AG09319 (cell line): ENCODE results near the gene TAF12.

Experiments
- DNase-seq: peaks from one replicate; pipeline ENCODE4 v3.0.0-alpha.2; 2010; ENCODE audit warnings: low read depth; ENCODE audit errors: extremely low read depth
- TF ChIP-seq, protein P1 (sequence below): IDR thresholded peaks from 2 replicates; pipeline ENCODE4 v1.5.1; 2011; ENCODE audit warnings: low read depth, mild to moderate bottlenecking, inconsistent platforms, low read length, moderate library complexity

The TAF12 gene

GRCh38 chr1:28632560-28632959, 10.3 kb downstream of the TAF12 start:
- DNase-seq: no peak
- TF ChIP-seq, protein P1, sequence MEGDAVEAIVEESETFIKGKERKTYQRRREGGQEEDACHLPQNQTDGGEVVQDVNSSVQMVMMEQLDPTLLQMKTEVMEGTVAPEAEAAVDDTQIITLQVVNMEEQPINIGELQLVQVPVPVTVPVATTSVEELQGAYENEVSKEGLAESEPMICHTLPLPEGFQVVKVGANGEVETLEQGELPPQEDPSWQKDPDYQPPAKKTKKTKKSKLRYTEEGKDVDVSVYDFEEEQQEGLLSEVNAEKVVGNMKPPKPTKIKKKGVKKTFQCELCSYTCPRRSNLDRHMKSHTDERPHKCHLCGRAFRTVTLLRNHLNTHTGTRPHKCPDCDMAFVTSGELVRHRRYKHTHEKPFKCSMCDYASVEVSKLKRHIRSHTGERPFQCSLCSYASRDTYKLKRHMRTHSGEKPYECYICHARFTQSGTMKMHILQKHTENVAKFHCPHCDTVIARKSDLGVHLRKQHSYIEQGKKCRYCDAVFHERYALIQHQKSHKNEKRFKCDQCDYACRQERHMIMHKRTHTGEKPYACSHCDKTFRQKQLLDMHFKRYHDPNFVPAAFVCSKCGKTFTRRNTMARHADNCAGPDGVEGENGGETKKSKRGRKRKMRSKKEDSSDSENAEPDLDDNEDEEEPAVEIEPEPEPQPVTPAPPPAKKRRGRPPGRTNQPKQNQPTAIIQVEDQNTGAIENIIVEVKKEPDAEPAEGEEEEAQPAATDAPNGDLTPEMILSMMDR: no peak

- no peak for DNase-seq
- TF ChIP-seq, protein P1: no peak
Observed at GRCh38 chr1:28631713-28632112, 11.2 kb downstream of the TAF12 start.

DNA sequence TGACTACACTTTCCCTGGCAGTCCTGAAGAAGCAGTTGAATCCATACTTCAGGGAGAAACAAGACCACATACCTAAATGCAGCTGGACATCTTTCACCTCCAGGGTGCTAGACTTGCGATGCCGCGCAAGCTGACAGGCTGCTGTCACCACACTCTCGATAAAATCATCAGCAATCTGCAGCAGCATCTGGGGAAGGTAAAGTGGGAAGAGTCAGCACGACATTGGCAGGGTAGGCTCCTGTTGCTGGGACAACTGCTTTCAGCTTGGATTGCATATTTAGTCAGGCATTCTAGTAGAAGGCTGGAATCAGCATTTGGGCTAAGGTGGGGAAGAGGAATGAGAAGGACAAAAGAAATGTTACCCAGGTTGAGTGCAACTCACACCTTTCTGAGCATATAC, 29.7 kb downstream of the TAF12 start:
- DNase-seq: no peak
- TF ChIP-seq, protein P1: no peak

- TF ChIP-seq, protein P1: no peak
- DNase-seq: no peak
Observed at GRCh38 chr1:28606771-28607170, 36.1 kb downstream of the TAF12 start.

- TF ChIP-seq, protein P1: no peak
- DNase-seq: no peak
Observed at GRCh38 chr1:28604962-28605361, 37.9 kb downstream of the TAF12 start.

DNA sequence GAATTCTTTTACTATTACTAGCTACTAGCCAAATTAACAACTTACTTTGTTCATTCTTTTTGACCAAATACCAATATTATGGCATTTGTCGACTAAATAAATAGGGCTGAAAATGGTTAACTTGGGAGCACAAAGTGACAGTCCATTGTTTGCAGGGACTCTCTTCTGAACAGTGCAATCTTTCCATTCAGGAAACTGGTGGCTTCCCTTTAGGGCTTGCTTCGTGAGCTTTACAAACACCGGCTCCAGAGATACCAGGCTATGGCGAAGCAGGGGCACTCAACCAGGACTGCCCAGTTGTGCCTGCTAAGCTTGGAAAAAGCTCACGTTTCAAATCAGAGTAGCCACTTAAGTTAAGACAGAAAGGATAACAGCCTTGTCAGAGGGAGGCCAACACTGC, 38.5 kb downstream of the TAF12 start:
- DNase-seq: no peak
- TF ChIP-seq, protein P1: no peak

- TF ChIP-seq, protein P1: peak; percentile 76
- peak; percentile 44 for DNase-seq
Observed at GRCh38 chr1:28602536-28603439, 40.1 kb downstream of the TAF12 start.
